HepG2 (cell line): ENCODE data around the gene C5. TPM values are rescaled to one million over a fixed set of nuclear protein-coding genes. Genes with fewer than 3 reads are reported as not detected.
A peak's percentile ranks its signal among the peaks of the same experiment; 100 is the strongest.

ENCODE experiments used
- ATAC-seq: fragments of 200-7000 bp; cut with Tn5 transposase; 3 replicates; pipeline ENCODE4 v1.9.1; 2020; ENCODE audit warnings: mild to moderate bottlenecking, moderate library complexity
- BruUV-seq: library from RNA; stranded (reverse); fragments of 400-500 nt; replicated peaks from 2 replicates; lab custom pipeline; 2021; lab: Mats Ljungman, UMichigan
- CTCF ChIA-PET: fragments of 300-600 bp; formaldehyde crosslinking; extraction: SDS; loops from one replicate; lab custom pipeline; 2021; ENCODE audit warnings: low total read pairs, inconsistent platforms, low intra/inter-chr PET ratio; lab: Yijun Ruan, JAX
- POLR2A ChIA-PET: fragments of 350-600 bp; sonication (Branson Sonifier 250); formaldehyde crosslinking; loops from one replicate; lab custom pipeline; 2020; ENCODE audit warnings: antibody characterized with exemption, inconsistent platforms; lab: Yijun Ruan, JAX
- DNase-seq: peaks from one replicate; pipeline ENCODE4 v3.0.0-alpha.2; 2015; ENCODE audit warnings: low spot score
- FAIRE-seq: peaks from 3 replicates; lab custom pipeline; 2011; peaks lifted over from hg19 to GRCh38; lab: Jason Lieb, UNC
- H2AFZ ChIP-seq: one replicate; pipeline ENCODE4 v1.6.1; 2011; ENCODE audit warnings: low read length, inconsistent platforms
- H3K27ac ChIP-seq: fragments of 300-600 bp; 3 replicates; pipeline ENCODE4 v1.8.0; 2011; ENCODE audit warnings: mixed run types, mild to moderate bottlenecking, mixed read lengths, low read length, inconsistent platforms; ENCODE audit not compliant: insufficient read depth; ENCODE audit errors: extremely low read length
- H3K27me3 ChIP-seq, 2 experiments: fragments of 200-600 bp in 1 of 2; 2 replicates in 1 of 2; 3 replicates in 1 of 2; pipeline versions ENCODE4 v1.6.0 to v1.8.0; 2011; ENCODE audit warnings: low read length in 2 of 2, mild to moderate bottlenecking in 2 of 2, moderate library complexity in 2 of 2, inconsistent platforms in 1 of 2; ENCODE audit not compliant: insufficient read depth in 2 of 2, control insufficient read depth in 1 of 2
- H3K36me3 ChIP-seq, 2 experiments: fragments of 200-600 bp in 1 of 2; replicated peaks in 1 of 2; 2 replicates in 1 of 2; 3 replicates in 1 of 2; pipeline versions ENCODE4 v1.5.1 to v1.8.0; 2011; ENCODE audit warnings: low read length in 2 of 2, inconsistent platforms in 1 of 2; ENCODE audit not compliant: insufficient read depth in 2 of 2, control insufficient read depth in 1 of 2
- H3K4me1 ChIP-seq: 2 replicates; pipeline ENCODE4 v1.5.1; 2012; ENCODE audit warnings: low read length, inconsistent platforms; ENCODE audit not compliant: insufficient read depth
- H3K4me2 ChIP-seq: 2 replicates; pipeline ENCODE4 v1.6.0; 2011; ENCODE audit warnings: low read depth, low read length, inconsistent platforms
- H3K4me3 ChIP-seq, 3 experiments: fragments of 200-600 bp in 1 of 3; sonication (generic), shearing (Covaris generic) in 1 of 3; replicated peaks in 1 of 3; 2 replicates each; pipeline ENCODE4 v1.5.1; 2011 to 2016; ENCODE audit warnings: low read length in 3 of 3, inconsistent platforms in 2 of 3, low read depth in 2 of 3, mild to moderate bottlenecking in 2 of 3, control low read depth in 1 of 3, mixed read lengths in 1 of 3; ENCODE audit not compliant: insufficient read depth in 1 of 3
- H3K79me2 ChIP-seq: one replicate; pipeline ENCODE4 v1.6.1; 2011; ENCODE audit warnings: low read length, inconsistent platforms; ENCODE audit not compliant: insufficient read depth
- H3K9ac ChIP-seq: 2 replicates; pipeline ENCODE4 v1.6.0; 2011; ENCODE audit warnings: mild to moderate bottlenecking, low read depth, low read length, inconsistent platforms; ENCODE audit not compliant: insufficient read depth
- H3K9me3 ChIP-seq: 2 replicates; pipeline ENCODE4 v1.5.1; 2012; ENCODE audit warnings: mild to moderate bottlenecking, low read length
- H4K20me1 ChIP-seq: 2 replicates; pipeline ENCODE4 v1.6.0; 2011; ENCODE audit warnings: inconsistent platforms, mild to moderate bottlenecking, low read length, moderate library complexity; ENCODE audit not compliant: insufficient read depth
- ARNT2 ChIP-seq: sonication (generic); formaldehyde crosslinking; IDR thresholded peaks from 2 replicates; pipeline ENCODE4 v1.8.0; 2022; ENCODE audit warnings: mild to moderate bottlenecking, low read depth, missing genetic modification reagents, moderate library complexity
- ARNTL ChIP-seq: sonication (generic); formaldehyde crosslinking; IDR thresholded peaks from 2 replicates; pipeline ENCODE4 v1.4.0; 2020; ENCODE audit warnings: mild to moderate bottlenecking, missing genetic modification reagents
- FOXM1 ChIP-seq: sonication (generic); formaldehyde crosslinking; IDR thresholded peaks from 2 replicates; pipeline ENCODE4 v1.5.0; 2020; ENCODE audit warnings: missing genetic modification reagents
- HDAC6 ChIP-seq: fragments of 200-600 bp; sonication (generic); IDR thresholded peaks from 2 replicates; pipeline ENCODE4 v1.7.0; 2017; ENCODE audit warnings: mild to moderate bottlenecking, antibody characterized with exemption, low read length, low read depth
- LCORL ChIP-seq, 2 experiments: fragments of 450-650 bp in 1 of 2; sonication (generic) in 1 of 2; formaldehyde crosslinking in 1 of 2; IDR thresholded peaks; 2 replicates each; pipeline versions ENCODE4 v1.5.0 to v1.6.1; 2017 to 2020; ENCODE audit warnings: antibody characterized with exemption in 1 of 2, missing genetic modification reagents in 1 of 2
- NR2C2 ChIP-seq: sonication (generic); formaldehyde crosslinking; IDR thresholded peaks from 2 replicates; pipeline ENCODE4 v1.4.0; 2020; ENCODE audit warnings: missing genetic modification reagents, mild to moderate bottlenecking, moderate library complexity, borderline replicate concordance
- RCOR2 ChIP-seq: IDR thresholded peaks from 2 replicates; pipeline ENCODE4 v1.6.1; 2016; ENCODE audit warnings: missing biosample characterization, missing genetic modification reagents
- RELA ChIP-seq: sonication (generic); formaldehyde crosslinking; IDR thresholded peaks from 2 replicates; pipeline ENCODE4 v1.4.0; 2020; ENCODE audit warnings: missing genetic modification reagents
- SAP130 ChIP-seq: IDR thresholded peaks from 2 replicates; pipeline ENCODE4 v1.6.1; 2016; ENCODE audit warnings: low read depth
- ZFP36 ChIP-seq: fragments of 150-350 bp; IDR thresholded peaks from 2 replicates; pipeline ENCODE4 v1.6.1; 2018; ENCODE audit warnings: borderline replicate concordance, low read length, low read depth; ENCODE audit not compliant: partially characterized antibody
- ZNF12 ChIP-seq: sonication (generic); formaldehyde crosslinking; IDR thresholded peaks from 2 replicates; pipeline ENCODE4 v1.5.0; 2020; ENCODE audit warnings: missing genetic modification reagents
- ZNF558 ChIP-seq: sonication (generic); formaldehyde crosslinking; IDR thresholded peaks from 2 replicates; pipeline ENCODE4 v1.9.0; 2022; ENCODE audit warnings: mild to moderate bottlenecking, missing genetic modification reagents, borderline replicate concordance
- ZNF768 ChIP-seq: sonication (generic); formaldehyde crosslinking; IDR thresholded peaks from 2 replicates; pipeline ENCODE4 v1.4.0; 2020; ENCODE audit warnings: missing genetic modification reagents
- WGBS: methylation state at CpG from one replicate; pipeline ENCODE4 v1.1.6; 2017; ENCODE audit warnings: low lambda C conversion rate; 5-methylcytosine and 5-hydroxymethylcytosine counted together
- in situ Hi-C: cut with HindIII; loops from 2 replicates; pipeline ENCODE4 v1.10.0; 2017; ENCODE audit warnings: low pct_unique_long_range_greater_than_20kb; ENCODE audit not compliant: extremely low pct_ligation_motif_present
- intact Hi-C: fragments of 100-400 bp; cut with micrococcal nuclease; formaldehyde crosslinking; loops from one replicate; pipeline ENCODE4 v1.10.0; 2022; ENCODE audit not compliant: unreplicated experiment
- polyA plus RNA-seq, 8 experiments: library from polyadenylated mRNA; depleted of rRNA in 3 of 8; stranded (reverse) in 7 of 8; unstranded in 1 of 8; fragments of >200 nt; fragmentation: Illumina TruSeq in 4 of 8; extraction: Trizol in 4 of 8; gene quantifications; 2 replicates each; pipeline versions ENCODE4 v1.2.1 to v1.2.3, GENCODE V29; 2011 to 2016; ENCODE audit warnings: low read depth in 4 of 8, missing spikeins in 1 of 8, mixed read lengths in 1 of 8; ENCODE audit not compliant: insufficient read depth in 1 of 8
- total RNA-seq, 5 experiments: library from RNA; depleted of rRNA; stranded (reverse); fragments of >200 nt; fragmentation: Illumina TruSeq; extraction: Trizol; gene quantifications; 2 replicates each; pipeline ENCODE4 v1.2.3, GENCODE V29; 2016; ENCODE audit warnings: low read depth in 1 of 5

Gene C5
- total and polyA plus RNA-seq, 2 of the 13 experiments (the other 11 are each of a cell fraction or from before 2014, with no cell fraction given) = 57.6 to 192 TPM

DNA sequence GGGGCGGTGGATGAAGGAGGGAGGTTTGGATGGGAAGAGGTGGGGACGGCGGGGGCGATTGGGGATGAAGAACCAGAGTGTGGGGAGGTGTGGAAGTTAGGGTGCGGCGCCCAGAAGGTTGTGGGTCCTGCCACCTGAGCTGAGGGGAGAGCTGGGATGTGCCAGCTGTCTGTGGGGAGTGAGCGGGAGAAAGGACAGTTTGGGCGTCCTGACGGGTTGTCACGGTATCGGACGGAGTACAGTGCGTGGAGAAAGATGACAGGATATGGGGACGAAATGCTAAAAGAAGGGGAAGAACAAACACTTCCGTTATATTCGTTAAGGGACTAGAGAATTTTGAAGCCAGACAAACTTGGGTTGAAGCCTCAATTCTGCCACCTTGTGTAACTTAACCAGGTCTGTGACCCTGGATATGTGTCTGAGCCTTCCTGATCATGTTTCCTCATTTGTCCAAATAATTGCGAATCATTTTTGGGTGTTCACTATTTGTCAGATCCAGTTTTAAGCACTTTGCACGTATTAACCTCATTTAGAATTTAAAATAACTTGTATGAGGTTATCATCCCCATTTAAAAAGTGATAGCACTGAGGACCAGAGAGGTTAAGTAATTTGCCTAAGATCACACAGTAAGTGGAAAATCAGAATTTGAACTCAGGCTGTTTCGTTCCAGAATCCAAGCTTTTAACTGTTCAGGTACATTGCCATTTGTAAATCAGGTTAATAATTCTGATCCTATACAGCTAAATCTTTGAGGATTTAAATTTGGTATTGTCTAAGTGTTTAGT lies 25.4 kb upstream of the C5 start:
- Histone ChIP-seq H3K4me2 (peak overlapping the region; percentile 83), H4K20me1 (no peaks in the 10 kb centered on the region), H3K4me3 (peak overlapping the region; percentile 68 to 81 (median 81)), H3K4me1 (peaks cover 24% of the 10 kb centered on the region), H3K27me3 (no peaks in the 10 kb centered on the region), H3K9ac (peak overlapping the region; percentile 76), H3K36me3 (no peaks in the 10 kb centered on the region), H2AFZ (peak overlapping the region; percentile 64), H3K27ac (peak overlapping the region; percentile 73), H3K9me3 (no peaks in the 10 kb centered on the region), H3K79me2 (no peaks in the 10 kb centered on the region)
- ChIA-PET CTCF (no interaction called here), POLR2A (no interaction called here)
- FAIRE-seq (no peak), ATAC-seq (no peak), DNase-seq (no peak)
- intact Hi-C loops (no loop called here), in situ Hi-C loops (no loop called here)
- TSS peak; percentile 73 for BruUV-seq
- TF ChIP-seq ZNF558 = no peak
- peak; percentile 56; the same call in 1 of the 2 replicates for TF ChIP-seq RCOR2
- peak; percentile 3; the same call in 1 of the 2 replicates for TF ChIP-seq ARNTL (CRISPR knock-in tag)
- no peak for TF ChIP-seq RELA (CRISPR knock-in tag)
- no peak for TF ChIP-seq SAP130 (CRISPR knock-in tag)
- peak; percentile 37 for TF ChIP-seq ZFP36
- TF ChIP-seq NR2C2 (CRISPR knock-in tag) = peak; percentile 2; the same call in 1 of the 2 replicates
- TF ChIP-seq HDAC6 = 0 out of 2 replicates have a peak, but pooled peaks have one; percentile 41
- TF ChIP-seq FOXM1 (CRISPR knock-in tag) = 0 out of 2 replicates have a peak, but pooled peaks have one; percentile 26
- TF ChIP-seq ARNT2 (CRISPR knock-in tag) = 0 out of 2 replicates have a peak, but pooled peaks have one; percentile 4
- peak; percentile 48; the same call in 1 of the 2 replicates for TF ChIP-seq ZNF12 (CRISPR knock-in tag)
- peak; percentile 71; the same call in 1 of the 2 replicates for TF ChIP-seq ZNF768 (CRISPR knock-in tag)
- TF ChIP-seq LCORL (IDR thresholded peaks at IDR 0.05) = no peak
- TF ChIP-seq LCORL (CRISPR knock-in tag; IDR thresholded peaks at IDR 0.05) = peak; percentile 12; the same call in 1 of the 2 replicates
- 7% methylated on average over 19 of the region's 19 CpGs for WGBS
